ENCODE measurements around the gene DMBX1. TPM values are rescaled to one million over a fixed set of nuclear protein-coding genes. Genes with fewer than 3 reads are reported as not detected.

The DMBX1 gene
- total and polyA plus RNA-seq, 7 donors: not detected

GRCh38 chr1:46485564-46486431 is 3.8 kb upstream of the DMBX1 start:
- H3K27ac ChIP-seq: no peak overlapping the region
- no peak for TF ChIP-seq POLR2A (IDR thresholded peaks at IDR 0.05)
- TF ChIP-seq EP300 (IDR thresholded peaks at IDR 0.05): no peak
- no peak for TF ChIP-seq CTCF (IDR thresholded peaks at IDR 0.05)
- TF ChIP-seq POLR2AphosphoS5 (IDR thresholded peaks at IDR 0.05): no peak
- H3K9me3 ChIP-seq: no peaks in the 10 kb centered on the region
- H3K36me3 ChIP-seq: no peaks in the 10 kb centered on the region
- H3K27me3 ChIP-seq: peaks cover 38 to 91% (median 61%) of the 10 kb centered on the region in 3 donors
- 14 to 20% methylated on average over 58 of the region's 58 CpGs for WGBS, 2 donors
- H3K4me1 ChIP-seq: peaks cover 0 to 22% (median 19%) of the 10 kb centered on the region in 4 donors
- no peak overlapping the region for H3K4me3 ChIP-seq
- intact Hi-C loops (cut with DNase I): no loop called here
- DNase-seq: no peak

- 74 to 82% methylated on average over 8 of the region's 8 CpGs for WGBS, 2 donors
- intact Hi-C loops (cut with DNase I): no loop called here
- no peak for DNase-seq
Measured at GRCh38 chr1:46486432-46487015, 3.1 kb upstream of the DMBX1 start.

GRCh38 chr1:46487818-46488218 is 1.8 kb upstream of the DMBX1 start:
- no peak for DNase-seq
- Histone ChIP-seq H3K4me3 (no peak overlapping the region), H3K27me3 (peaks cover 58 to 94% (median 81%) of the 10 kb centered on the region in 3 donors), H3K36me3 (no peaks in the 10 kb centered on the region), H3K4me1 (peaks cover 0 to 28% (median 22%) of the 10 kb centered on the region in 4 donors), H3K27ac (no peak overlapping the region), H3K9me3 (no peaks in the 10 kb centered on the region)
- WGBS, 2 donors: 27 to 33% methylated on average over 7 of the region's 7 CpGs
- intact Hi-C loops (cut with DNase I): loop anchor here (2.0 kb wide), 1 partner anchor 25 kb away; no protein-coding TSS in a partner anchor
- TF ChIP-seq POLR2AphosphoS5 (IDR thresholded peaks at IDR 0.05) (no peak), EP300 (IDR thresholded peaks at IDR 0.05) (no peak), CTCF (IDR thresholded peaks at IDR 0.05) (no peak), POLR2A (IDR thresholded peaks at IDR 0.05) (no peak)

More at GRCh38 chr1:46486432-46487015, 3.1 kb upstream of the DMBX1 start:
- peaks cover 45 to 93% (median 68%) of the 10 kb centered on the region in 3 donors for H3K27me3 ChIP-seq
- TF ChIP-seq POLR2AphosphoS5 (IDR thresholded peaks at IDR 0.05): no peak
- no peak for TF ChIP-seq CTCF (IDR thresholded peaks at IDR 0.05)
- TF ChIP-seq POLR2A (IDR thresholded peaks at IDR 0.05): no peak
- TF ChIP-seq EP300 (IDR thresholded peaks at IDR 0.05): no peak
- no peak overlapping the region for H3K4me3 ChIP-seq
- no peaks in the 10 kb centered on the region for H3K9me3 ChIP-seq
- no peak overlapping the region for H3K27ac ChIP-seq
- H3K36me3 ChIP-seq: no peaks in the 10 kb centered on the region
- H3K4me1 ChIP-seq: peaks cover 0 to 28% (median 22%) of the 10 kb centered on the region in 4 donors

GRCh38 chr1:46488343-46489168 is 1.1 kb upstream of the DMBX1 start:
- Histone ChIP-seq H3K4me3 (no peak overlapping the region), H3K27me3 (peaks cover 65 to 95% (median 88%) of the 10 kb centered on the region in 3 donors), H3K27ac (no peak overlapping the region), H3K36me3 (no peaks in the 10 kb centered on the region), H3K4me1 (peaks cover 0 to 28% (median 22%) of the 10 kb centered on the region in 4 donors), H3K9me3 (no peaks in the 10 kb centered on the region)
- intact Hi-C loops (cut with DNase I): loop anchor here (2.0 kb wide), 1 partner anchor 24 kb away; no protein-coding TSS in a partner anchor
- TF ChIP-seq POLR2A (IDR thresholded peaks at IDR 0.05) (no peak), EP300 (IDR thresholded peaks at IDR 0.05) (no peak), CTCF (IDR thresholded peaks at IDR 0.05) (no peak), POLR2AphosphoS5 (IDR thresholded peaks at IDR 0.05) (no peak)
- no peak for DNase-seq
- 11% methylated on average over 24 of the region's 24 CpGs for WGBS, 2 donors

Measured in sigmoid colon (tissue), 7 donors.